Ascending aorta (tissue), 2 donors: Measurements from ENCODE around the gene GJA10. TPM values are rescaled to one million over a fixed set of nuclear protein-coding genes. Genes with fewer than 3 reads are reported as not detected.
"Not testable (repeated sequence)": the region's sequence is repeated elsewhere in the genome, so short reads cannot be mapped to it uniquely, and the experiment has no call there.

Source experiments
- DNase-seq, 2 donors: peaks; one replicate each; pipeline ENCODE4 v3.0.0-alpha.2; 2019; ENCODE audit warnings: low spot score in 2 of 2
- H3K27ac ChIP-seq, 2 donors: fragments of 200-600 bp; sonication (generic); one replicate each; pipeline ENCODE4 v1.5.1; 2016 to 2017; ENCODE audit warnings: mild to moderate bottlenecking in 1 of 2
- H3K27me3 ChIP-seq: fragments of 200-600 bp; sonication (generic); one replicate; pipeline ENCODE4 v1.5.1; 2017
- H3K36me3 ChIP-seq, 2 donors: fragments of 200-600 bp; sonication (generic); one replicate each; pipeline ENCODE4 v1.5.1; 2016
- H3K4me1 ChIP-seq, 2 donors: fragments of 200-600 bp; sonication (generic); one replicate each; pipeline ENCODE4 v1.5.1; 2016 to 2017; ENCODE audit warnings: mild to moderate bottlenecking in 1 of 2
- H3K4me3 ChIP-seq, 2 donors: fragments of 200-600 bp; sonication (generic); one replicate each; pipeline ENCODE4 v1.5.1; 2016 to 2017; ENCODE audit warnings: mild to moderate bottlenecking in 1 of 2
- H3K9me3 ChIP-seq, 2 donors: fragments of 200-600 bp; sonication (generic); one replicate each; pipeline ENCODE4 v1.5.1; 2016
- CTCF ChIP-seq, 3 experiments: fragments of 200-600 bp in 2 of 3; fragments of 450-650 bp in 1 of 3; sonication (generic) in 2 of 3; IDR thresholded peaks; one replicate each; pipeline ENCODE4 v1.5.1; 2016 to 2019; ENCODE audit warnings: antibody characterized with exemption in 3 of 3, mild to moderate bottlenecking in 1 of 3, moderate library complexity in 1 of 3
- intact Hi-C: fragments of 100-400 bp; cut with DNase I; formaldehyde crosslinking; loops from one replicate; pipeline ENCODE4 v1.15.1; 2023
- total RNA-seq: library from RNA; depleted of rRNA; stranded (reverse); fragments of >200 nt; gene quantifications from one replicate; pipeline ENCODE4 v1.1.0, GENCODE V29; 2016

The GJA10 gene
- not detected for total RNA-seq

- no peak for TF ChIP-seq CTCF (IDR thresholded peaks at IDR 0.05)
- H3K9me3 ChIP-seq: no peaks in the 10 kb centered on the region
- no peaks in the 10 kb centered on the region for H3K36me3 ChIP-seq
- no peak for DNase-seq
- H3K27ac ChIP-seq: no peak within 1 kb of the TSS
- H3K4me3 ChIP-seq: no peak within 1 kb of the TSS
- H3K27me3 ChIP-seq: no peaks in the 10 kb centered on the region
- intact Hi-C loops: no loop called here
- no peaks in the 10 kb centered on the region for H3K4me1 ChIP-seq
These were observed at the start of gene GJA10 for GRCh38 chr6:89894169-89894568. TSS of gene GJA10 (plus strand) at chr6:89894469. CDS start at chr6:89894469, 0 bp downstream.

- H3K4me1 ChIP-seq, intact Hi-C loops, H3K27me3 ChIP-seq, H3K9me3 ChIP-seq, DNase-seq, H3K4me3 ChIP-seq, H3K27ac ChIP-seq: not testable (repeated sequence)
- H3K36me3 ChIP-seq: peaks cover 0 to 33% of the 10 kb centered on the region in 2 donors
These were observed 46.8 kb upstream of the GJA10 start for GRCh38 chr6:89847513-89847912.

GRCh38 chr6:89853068-89853467 lies 41.2 kb upstream of the GJA10 start:
- no peaks in the 10 kb centered on the region for H3K4me1 ChIP-seq
- H3K27me3 ChIP-seq: no peaks in the 10 kb centered on the region
- peaks cover 29 to 66% of the 10 kb centered on the region in 2 donors for H3K36me3 ChIP-seq
- no peak for TF ChIP-seq CTCF (IDR thresholded peaks at IDR 0.05)
- H3K9me3 ChIP-seq: no peaks in the 10 kb centered on the region
- no peak for DNase-seq
- no peak overlapping the region for H3K27ac ChIP-seq
- no peak overlapping the region for H3K4me3 ChIP-seq
- intact Hi-C loops: no loop called here

GRCh38 chr6:89858041-89858440 lies 36.2 kb upstream of the GJA10 start:
- Histone ChIP-seq H3K27ac (no peak overlapping the region), H3K9me3 (no peaks in the 10 kb centered on the region), H3K27me3 (no peaks in the 10 kb centered on the region), H3K36me3 (peaks cover 55 to 94% of the 10 kb centered on the region in 2 donors), H3K4me3 (no peak overlapping the region), H3K4me1 (no peaks in the 10 kb centered on the region)
- DNase-seq: no peak
- TF ChIP-seq CTCF (IDR thresholded peaks at IDR 0.05): no peak
- intact Hi-C loops: no loop called here

GRCh38 chr6:89859744-89860143 lies 34.5 kb upstream of the GJA10 start:
- Histone ChIP-seq H3K27me3 (no peaks in the 10 kb centered on the region), H3K4me3 (no peak overlapping the region), H3K27ac (no peak overlapping the region), H3K4me1 (no peaks in the 10 kb centered on the region), H3K9me3 (no peaks in the 10 kb centered on the region), H3K36me3 (peaks cover 52 to 94% of the 10 kb centered on the region in 2 donors)
- DNase-seq: no peak
- intact Hi-C loops: no loop called here
- no peak for TF ChIP-seq CTCF (IDR thresholded peaks at IDR 0.05)

GRCh38 chr6:89862273-89862672 lies 32.0 kb upstream of the GJA10 start:
- TF ChIP-seq CTCF (IDR thresholded peaks at IDR 0.05): no peak
- Histone ChIP-seq H3K4me3 (no peak overlapping the region), H3K36me3 (peaks cover 60 to 94% of the 10 kb centered on the region in 2 donors), H3K9me3 (peaks cover 0 to 6% of the 10 kb centered on the region in 2 donors), H3K27ac (no peak overlapping the region), H3K4me1 (no peaks in the 10 kb centered on the region), H3K27me3 (no peaks in the 10 kb centered on the region)
- intact Hi-C loops: no loop called here
- no peak for DNase-seq
